Kasumi-1 (cell line): ENCODE results near the gene PDE6B.
"Not testable (repeated sequence)": the region's sequence is repeated elsewhere in the genome, so short reads cannot be mapped to it uniquely, and the experiment has no call there.

Experiments used
- DNase-seq, 2 experiments: peaks; one replicate each; lab custom pipeline; 2025; lab: John Stamatoyannopoulos, UW

Gene PDE6B

DNA sequence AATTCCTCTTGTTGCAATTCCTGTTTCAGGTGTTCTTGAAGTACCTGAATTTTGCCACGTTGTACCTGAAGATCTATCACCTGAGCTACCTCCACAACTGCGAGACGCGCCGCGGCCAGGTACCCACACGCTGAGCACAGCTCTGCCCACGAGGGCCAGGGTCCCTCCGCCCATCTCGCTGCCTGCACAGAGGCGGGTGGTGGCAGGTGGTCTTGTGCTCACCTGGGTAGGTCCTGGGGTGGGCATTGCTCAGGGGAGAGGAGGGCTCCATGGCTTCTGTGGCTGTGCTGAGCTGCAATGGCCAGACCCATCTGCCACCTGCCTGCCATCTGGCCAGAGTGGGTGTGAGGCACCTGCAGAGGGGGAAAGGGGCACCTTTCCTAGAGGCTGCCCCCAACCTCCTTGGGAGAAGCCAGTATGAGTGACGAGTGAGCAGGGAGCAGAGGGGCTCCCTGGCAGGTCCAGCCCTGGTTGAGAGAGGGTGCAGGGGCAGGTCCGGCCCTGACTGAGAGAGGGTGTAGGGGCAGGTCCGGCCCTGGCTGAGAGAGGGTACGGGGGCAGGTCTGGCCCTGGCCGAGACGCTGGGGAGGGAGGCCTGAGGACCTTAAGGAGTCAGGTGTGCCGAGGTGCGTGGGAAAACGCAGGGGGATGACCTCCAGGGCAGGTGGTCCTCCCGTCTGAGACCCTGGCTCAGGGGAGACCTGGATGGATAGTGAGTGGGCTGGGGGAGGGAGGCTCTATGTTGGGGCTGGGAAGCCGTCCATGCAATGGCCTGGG, 10.7 kb downstream of the PDE6B start:
- DNase-seq, result no peak

DNA sequence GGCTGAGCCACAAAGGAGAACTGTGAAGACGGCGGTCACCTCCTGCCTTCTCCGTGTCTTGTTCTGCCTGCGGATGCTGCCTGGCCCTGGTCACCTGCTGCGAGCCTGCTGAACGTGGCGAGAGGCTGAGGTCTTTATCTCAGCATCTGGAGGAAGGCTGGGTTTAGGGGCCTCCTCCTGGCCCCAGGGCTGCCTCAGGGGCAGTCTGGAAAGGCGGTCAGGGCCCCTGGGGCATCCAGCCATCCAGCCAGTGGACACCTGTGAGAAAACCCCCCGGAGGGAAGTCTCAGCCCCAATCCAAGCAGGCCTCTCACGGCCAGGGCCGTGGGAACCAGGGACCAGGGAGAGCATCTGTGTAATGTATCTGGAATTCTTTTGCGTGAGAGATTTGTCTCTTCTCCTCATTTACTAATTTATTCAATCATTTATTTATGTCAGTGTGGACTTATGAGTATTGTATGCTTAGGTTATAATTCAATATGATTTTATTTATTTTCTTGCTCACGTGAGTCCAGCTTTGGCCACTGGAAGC, 11.3 kb downstream of the PDE6B start:
- no peak for DNase-seq

DNA sequence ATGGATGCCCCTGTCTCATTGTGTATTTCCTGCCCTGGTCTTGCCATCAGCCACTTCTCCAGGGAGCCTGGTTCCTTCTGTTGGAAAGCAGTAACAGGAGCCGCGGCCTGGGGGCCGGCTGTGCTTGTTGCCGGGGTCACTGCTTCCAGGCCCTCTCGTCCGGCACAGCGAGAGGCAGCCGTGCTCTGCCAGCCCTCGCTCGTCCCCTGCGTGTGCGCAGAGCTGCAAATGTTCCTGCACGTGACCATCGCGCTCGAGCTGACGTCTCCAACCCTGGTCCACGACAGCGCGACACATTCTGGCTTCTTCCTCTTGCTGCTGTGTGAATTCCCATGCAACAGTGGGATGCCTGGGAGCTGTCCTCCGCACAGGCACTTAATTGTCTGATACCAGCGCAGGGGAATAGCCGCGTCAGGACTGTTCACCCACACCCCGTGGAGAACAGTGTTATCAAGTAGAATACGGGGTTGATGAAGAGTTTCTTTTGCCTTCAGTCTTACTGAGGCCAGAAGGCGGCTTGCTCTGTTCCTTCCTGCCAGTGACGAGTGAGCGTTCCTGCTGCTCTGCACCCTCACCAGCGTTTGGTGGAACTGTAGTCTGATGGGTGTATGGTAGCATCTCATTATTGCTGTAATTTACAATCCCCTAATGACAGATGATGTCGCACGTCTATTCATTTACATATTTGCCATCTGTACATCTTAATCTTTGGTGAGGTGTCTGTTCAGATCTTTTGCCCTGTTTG, 12.3 kb downstream of the PDE6B start:
- no peak for DNase-seq

DNA sequence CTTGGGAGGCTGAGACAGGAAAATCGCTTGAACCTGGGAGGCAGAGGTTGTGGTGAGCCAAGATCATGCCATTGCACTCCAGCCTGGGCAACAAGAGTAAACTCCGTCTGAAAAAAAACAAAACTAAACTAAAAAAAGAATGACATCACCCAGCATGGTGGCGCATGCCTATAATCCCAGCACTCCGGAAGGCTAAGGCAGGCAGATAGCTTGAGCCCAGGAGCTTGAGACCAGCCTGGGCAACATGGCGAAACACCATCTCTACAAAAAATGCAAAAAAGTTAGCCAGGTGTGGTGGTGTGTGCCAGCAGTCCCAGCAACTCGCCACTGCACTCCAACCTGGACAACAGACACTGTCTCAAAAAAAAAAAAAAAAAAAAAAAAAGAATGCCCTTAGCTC, 17.0 kb downstream of the PDE6B start:
- DNase-seq, result not testable (repeated sequence)

DNA sequence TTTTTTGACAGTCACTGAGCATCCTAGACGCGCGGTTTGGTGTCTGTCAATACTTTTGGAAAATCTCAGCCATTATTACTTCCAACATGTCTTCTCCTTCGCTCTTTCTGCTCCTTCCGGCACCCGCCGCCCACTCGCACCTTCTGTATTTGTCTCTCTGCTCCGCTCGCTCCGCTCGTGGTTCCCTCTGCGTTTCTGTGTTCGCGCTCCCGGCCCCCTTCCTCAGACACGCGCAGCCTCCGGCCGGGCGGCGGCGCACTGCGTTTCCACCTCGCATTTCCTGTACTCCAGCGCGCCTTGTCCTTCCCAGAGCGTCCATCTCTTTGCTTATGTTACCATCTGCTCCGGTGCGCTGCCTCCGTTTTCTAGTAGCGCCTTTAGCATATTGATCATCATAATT, 21.1 kb downstream of the PDE6B start:
- DNase-seq, result no peak

DNA sequence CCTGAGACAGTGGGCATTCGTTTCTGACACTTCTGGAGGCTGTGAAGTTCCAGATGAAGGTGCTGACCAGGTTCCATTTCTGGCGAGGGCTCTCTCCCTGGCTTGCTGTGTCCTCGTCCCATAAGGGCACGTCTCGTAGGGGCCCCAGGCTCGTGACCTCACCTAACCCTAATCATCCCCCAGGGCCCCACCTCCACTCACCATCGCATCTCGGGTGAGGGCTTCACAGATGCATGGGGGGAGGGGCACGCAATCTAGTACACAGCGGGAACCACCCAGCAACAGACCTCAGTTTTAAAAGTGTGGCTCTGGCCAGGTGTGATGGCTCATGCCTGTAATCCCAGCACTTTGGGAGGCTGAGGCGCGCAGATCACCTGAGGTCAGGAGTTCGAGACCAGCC, 22.1 kb downstream of the PDE6B start:
- no peak for DNase-seq

DNA sequence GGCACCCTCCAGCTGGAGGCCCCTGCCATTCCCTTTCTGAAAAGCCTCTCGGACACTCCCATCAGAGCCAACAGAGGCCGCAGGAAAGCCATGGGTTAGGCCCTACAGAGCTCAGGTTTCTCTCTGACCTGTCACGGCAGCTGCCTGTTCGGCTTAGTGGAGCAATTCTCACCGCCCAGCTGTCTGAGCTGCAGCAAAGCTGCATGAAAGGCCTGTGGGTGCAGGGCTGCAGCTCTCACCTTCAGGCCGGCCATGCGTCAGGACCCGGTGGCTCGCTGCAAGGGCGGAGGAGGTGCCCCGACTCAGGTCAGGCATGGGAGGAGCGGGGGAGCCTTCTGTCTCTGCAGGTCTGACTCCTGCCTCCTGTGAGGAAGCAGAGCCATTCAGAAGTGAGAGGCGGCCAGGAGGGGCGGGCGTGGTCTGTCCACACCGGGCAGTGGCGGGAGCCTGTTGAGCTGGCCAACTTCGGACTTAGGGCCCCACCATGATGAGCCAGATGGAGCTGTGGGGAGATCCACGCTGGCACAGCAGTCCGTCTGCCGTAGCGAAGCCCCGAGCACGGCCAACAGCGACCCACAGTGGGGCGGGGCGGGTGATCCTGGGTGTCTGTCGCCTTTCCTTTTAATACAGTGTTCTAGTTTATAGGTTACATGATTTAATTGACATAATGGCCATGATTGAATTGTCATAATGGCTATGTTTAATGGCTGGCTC, 23.4 kb downstream of the PDE6B start:
- no peak for DNase-seq

DNA sequence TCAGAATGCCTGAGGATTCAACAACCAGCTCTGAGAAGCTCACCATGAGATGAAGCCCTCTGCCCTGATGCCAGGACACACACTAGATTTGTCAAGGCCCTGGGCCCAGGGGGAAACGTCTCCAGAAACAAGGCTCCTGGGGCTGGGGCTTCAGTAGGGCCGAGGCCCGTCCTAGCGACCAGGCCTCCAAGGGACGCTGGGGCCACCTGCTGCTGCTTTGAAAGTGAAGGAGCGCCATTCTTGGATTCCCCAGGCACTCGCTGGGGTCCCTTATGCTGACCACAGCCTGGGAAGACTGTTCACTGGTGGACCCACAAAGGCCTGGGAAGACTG, 23.9 kb downstream of the PDE6B start:
- no peak for DNase-seq

DNA sequence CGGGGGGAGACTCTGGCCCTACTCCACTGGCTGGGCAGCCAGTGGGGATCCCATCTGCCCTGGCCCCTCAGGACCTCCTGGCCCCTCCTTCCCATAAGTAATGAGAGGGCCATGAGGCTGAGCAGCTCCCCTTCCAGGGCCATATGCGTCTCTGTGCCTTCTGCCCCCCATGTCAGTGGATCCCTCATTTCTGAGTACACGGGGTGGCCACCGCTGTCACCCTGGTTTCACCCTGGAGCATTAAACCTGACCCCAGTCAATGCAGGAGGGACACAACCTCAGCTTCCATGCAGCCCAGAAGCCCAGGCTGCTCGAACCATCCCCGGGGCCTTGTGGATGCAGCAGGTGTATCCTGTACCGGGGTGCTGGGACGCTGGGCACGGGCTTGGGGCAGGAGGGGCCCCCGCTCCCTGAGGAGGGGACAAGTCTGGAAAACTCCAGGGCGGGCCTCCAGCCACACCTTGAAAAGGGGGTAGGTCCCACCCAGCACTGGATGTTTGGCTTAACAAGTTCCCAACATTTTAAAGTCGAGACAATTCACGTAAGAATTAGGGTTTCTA, 24.5 kb downstream of the PDE6B start:
- DNase-seq, result no peak

DNA sequence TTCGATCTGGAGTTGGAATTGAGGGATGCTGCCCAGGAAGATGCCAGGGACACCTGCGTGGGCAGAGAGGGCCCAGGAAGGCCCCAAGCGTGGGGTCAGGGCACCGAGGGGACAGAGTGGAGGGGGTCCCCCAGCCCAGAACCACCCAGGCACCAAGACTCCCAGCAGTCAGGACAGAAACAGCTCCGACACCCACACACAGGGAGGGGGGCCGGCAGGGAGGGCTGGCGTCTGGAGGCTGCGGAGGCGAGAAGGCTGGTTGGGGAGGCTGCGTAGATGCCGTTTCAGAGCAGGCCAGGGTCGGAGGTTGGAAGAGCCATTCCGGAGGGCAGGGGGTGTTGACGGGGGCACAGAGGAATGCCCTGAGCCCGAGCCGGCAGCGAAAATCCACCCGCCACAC, 25.1 kb downstream of the PDE6B start:
- no peak for DNase-seq

DNA sequence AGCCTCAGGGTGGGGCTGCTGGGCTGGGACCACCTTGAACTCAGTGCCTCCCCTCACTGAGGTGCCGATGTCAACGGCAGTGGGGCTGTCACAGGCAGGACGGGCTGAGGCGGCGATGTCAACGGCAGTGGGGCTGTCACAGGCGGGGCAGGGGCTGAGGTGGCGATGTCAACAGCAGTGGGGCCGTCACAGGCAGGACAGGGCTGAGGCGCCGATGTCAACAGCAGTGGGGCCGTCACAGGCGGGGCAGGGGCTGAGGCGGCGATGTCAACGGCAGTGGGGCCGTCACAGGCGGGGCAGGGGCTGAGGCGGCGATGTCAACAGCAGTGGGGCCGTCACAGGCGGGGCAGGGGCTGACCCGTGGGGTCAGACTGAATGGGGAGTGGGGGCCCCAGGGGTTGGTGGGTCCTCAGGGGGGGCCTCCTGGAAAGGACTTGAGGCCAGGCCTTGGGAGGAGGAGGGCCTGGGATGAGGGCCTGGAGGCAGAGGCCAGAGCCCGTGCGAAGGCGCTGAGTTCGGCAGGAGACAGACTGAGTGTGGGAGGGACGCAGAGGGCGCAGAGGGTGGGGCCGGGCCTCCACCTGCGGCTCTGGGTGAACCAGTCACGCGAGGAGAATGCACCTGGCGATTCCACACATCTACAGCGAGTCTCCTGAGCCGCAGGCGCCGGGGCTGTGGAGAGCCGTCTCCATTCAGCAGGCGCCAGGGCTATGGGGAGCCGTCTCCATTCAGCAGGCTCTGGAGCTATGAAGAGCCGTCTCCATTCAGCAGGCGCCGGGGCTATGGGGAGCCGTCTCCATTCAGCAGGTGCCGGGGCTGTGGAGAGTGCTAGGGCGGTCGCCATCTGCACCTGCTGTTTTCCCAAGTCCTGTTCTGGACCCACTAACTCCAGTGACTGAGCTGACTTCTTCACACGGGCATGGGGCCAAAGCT, 25.8 kb downstream of the PDE6B start:
- DNase-seq, result no peak

DNA sequence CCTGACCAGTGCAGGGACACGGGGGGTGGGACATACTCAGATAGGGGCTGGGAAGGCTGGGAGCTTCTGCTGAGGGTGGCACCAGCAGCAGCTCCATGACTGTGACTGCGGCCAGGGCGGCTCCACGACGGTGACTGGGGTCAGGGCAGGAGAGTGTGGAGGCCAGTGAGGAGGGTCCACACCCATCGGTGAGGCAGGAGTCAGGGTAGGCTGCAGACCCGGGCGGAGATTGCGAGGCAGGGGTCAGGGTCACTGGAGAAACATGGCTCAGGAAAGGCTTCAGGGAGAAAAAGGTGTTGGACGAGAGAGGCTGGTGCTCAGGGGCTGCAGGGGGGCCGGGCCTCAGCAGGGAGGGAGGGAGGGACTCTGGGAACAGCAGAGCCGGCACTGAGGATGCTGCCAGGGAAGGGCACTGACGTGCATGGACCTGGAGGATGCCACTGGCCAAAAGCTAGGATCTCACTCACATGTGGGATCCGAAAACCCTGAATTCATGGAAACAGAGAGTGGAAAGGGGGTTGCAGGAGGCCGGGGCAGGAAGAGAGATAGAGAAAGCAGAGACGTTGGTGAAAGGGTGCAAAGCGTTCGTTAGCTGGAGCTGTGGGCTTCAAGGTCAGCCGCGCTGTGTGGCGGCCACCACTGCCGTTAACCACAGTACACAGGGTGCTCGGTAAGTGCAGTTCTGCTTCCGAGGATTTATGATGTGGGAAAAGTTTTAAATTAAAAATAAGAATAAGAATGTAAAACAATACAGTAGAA, 26.7 kb downstream of the PDE6B start:
- no peak for DNase-seq

DNA sequence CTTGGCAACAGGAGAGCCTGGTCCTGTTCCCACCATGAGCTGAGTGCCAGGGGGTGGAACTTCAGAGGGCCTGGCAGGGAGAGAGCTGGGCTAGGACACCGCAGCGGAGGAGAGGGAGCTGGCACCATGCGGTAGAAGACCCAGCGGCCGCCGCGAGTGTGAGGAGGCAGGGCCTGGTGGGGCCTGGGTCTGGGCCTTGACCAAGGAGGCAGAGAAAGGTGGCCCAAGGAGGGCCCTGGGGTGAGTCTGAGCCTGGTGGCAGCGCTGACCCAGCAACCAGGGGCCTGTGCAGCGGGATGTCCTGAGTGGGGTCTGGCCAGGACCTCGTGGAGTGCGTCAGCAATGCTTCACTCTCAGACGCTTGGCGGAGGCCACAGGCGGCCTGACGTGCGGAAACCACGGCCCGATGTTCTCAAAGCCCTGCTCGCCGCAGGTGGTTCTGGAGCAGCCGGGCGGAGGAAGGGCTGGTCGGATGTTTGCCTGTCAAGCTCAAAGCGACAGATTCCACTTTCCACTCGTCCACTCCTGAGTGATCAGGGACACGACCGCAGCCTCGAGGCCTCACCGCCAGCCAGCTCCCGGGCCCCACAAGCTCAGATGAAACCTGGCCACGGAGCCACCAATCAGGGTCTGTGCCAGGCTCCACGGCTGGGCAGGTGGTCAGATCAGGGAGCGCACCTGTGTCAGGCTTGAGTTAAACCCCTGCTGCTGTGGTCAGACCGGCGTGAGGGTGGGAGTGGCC, 27.9 kb downstream of the PDE6B start:
- DNase-seq, result no peak

DNA sequence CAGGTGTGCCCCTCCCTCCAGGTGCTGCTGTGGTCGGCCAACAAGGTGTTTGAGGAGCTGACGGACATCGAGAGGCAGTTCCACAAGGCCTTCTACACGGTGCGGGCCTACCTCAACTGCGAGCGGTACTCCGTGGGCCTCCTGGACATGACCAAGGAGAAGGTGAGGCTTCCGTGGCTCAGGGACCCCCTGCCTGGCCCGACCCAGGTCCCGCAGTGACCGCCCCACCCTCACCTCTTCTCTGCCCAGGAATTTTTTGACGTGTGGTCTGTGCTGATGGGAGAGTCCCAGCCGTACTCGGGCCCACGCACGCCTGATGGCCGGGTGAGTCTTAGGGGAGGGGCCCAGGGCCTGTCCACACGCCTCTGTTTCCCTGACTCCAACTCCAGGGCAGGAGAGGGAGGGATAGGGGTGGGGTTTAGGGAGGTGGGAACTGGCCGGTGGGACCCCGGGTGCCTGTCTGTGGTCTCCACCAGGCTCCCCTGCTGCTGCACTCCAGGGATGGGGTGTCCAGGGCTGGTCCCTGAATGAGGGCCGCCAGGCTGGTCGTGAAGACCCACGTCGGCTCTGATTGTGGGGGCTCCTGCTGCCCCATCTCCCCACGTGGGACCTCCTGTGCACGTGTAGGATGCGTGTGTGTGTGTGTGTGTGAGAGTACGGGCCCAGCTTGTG, 28.6 kb downstream of the PDE6B start:
- no peak for DNase-seq

DNA sequence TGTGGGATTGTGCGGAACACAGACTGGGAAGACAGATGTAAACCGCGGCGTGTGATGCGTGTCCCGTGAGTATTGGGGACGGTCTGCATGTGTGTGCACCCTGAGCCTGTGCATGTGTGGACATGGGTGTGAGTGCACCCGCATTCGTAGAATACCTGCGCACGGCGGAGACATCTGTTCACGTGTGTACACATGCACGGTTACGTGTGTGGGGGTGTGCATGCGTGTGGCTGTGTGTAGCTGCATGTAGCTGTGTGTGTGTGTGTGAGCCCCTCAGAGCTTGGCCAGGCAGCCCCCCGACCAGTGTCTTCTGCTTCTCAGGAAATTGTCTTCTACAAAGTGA, 29.1 kb downstream of the PDE6B start:
- no peak for DNase-seq

DNA sequence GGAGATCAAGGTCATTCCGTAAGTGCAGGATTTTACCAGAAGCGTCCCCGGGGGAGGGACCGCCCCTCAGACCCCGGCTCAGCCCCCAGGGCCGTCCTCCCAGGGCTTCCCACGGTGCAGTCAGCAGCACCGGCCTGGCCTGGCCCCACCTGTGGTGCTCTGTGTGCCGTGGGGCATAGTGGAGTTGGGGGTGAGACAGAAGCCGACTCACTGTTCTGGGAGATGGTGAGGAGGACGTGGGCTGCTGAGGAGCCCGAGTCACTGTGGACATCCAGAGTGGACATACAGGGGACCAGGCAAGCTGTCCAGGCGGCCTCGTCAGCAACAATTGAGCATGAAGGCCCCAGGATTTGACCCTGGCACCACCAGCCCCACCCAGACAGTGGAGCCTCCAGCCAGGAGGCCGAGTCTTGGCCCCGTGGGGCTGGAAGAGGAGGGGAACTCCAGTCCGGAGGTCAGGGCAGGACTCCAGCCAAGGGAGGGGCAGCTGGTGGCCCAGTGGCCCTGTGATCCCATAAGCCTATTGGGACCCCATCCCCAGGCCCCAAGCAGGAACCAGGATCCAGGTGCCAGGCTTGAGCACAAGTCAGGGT, 29.6 kb downstream of the PDE6B start:
- no peak for DNase-seq

DNA sequence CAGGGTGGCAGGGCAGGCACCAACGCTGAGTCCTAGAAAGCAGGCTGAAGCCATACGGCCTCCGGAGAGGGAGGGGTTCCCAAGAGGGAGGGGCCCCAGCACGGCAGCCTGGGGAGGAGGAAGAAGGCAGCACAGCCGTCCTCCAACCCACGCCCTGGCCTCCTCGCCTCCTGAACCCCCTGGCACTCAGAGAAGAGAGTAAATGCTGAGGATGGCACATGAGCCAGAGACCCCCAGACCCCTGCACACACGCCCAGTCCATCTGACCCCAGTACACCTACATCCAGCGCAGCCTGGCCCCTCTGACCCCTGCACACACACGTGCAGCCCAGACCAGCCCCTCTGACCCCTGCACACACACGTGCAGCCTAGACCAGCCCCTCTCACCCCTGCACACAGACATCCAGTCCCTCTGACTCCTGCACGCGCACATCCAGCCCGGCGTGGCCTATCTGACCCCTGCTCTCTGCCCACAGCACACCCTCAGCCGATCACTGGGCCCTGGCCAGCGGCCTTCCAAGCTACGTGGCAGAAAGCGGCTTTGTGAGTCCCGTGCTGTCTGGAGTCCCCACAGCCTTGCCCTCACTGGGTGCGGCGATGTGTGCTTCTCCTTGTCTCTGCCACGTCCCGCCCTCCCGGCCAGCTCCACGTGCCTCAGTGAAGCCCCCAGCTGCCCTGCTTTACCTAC, 30.2 kb downstream of the PDE6B start:
- no peak for DNase-seq
